HG03097 (cell line): ENCODE measurements around the gene TMEM186.
"Not testable (repeated sequence)": the region's sequence is repeated elsewhere in the genome, so short reads cannot be mapped to it uniquely, and the experiment has no call there.

ENCODE experiments used
- ATAC-seq: cut with Tn5 transposase; IDR thresholded peaks from one replicate; pipeline ENCODE4 v1.9.1; 2021; ENCODE audit not compliant: unreplicated experiment, low FRiP score

The TMEM186 gene

GRCh38 chr16:8777217-8777616 lies 20.2 kb downstream of the TMEM186 start:
- ATAC-seq: no peak

DNA sequence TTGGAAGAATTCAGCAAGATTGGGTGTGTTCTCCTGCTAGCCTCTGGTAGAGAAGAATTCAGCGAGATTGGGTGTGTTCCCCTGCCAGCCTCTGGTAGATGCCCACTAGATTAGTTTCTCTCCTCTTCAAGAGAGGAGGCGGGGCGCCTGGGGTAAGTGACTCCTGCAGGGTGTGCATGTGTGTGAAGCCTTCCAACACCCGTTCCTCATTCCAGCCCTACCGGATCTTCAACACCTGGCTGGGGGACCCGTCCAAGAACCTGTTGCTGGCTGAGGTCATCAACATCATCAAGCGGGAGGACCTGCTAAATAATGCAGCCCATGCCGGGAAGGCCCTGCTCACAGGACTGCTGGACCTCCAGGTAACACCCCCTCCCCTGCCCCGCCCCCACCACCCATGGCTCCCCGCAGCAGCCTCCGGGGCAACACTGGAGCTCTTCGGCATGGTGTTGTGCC lies 21.3 kb downstream of the TMEM186 start:
- no peak for ATAC-seq

- ATAC-seq: no peak
These were observed 22.1 kb downstream of the TMEM186 start for GRCh38 chr16:8775359-8775758.

- ATAC-seq: no peak
These were observed 23.2 kb downstream of the TMEM186 start for GRCh38 chr16:8774208-8774607.

GRCh38 chr16:8773537-8773936 lies 23.9 kb downstream of the TMEM186 start:
- no peak for ATAC-seq

- ATAC-seq: no peak
These were observed 28.7 kb downstream of the TMEM186 start for GRCh38 chr16:8768692-8769091.

DNA sequence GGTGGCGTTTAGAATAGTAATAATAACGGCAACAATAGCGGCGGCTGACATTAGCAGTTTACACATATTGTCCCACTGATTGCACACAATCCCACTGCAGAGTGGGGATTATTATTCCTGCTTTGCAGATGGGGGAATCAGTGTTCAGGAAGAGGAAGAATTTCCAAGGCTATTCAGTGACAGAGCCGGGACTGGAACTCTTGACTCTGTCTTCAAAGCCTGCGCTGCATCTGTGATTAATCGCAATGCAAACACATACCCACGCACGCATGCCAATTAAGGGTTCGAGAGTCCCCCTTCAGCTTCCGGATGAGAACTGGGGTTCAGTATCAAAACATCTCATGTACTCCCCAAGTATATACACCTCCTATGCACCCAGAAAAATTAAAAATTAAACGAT lies 29.2 kb downstream of the TMEM186 start:
- ATAC-seq: no peak

- no peak for ATAC-seq
These were observed 30.3 kb downstream of the TMEM186 start for GRCh38 chr16:8767176-8767575.

- no peak for ATAC-seq
These were observed 32.8 kb downstream of the TMEM186 start for GRCh38 chr16:8764525-8765250.

GRCh38 chr16:8763899-8764298 lies 33.5 kb downstream of the TMEM186 start:
- ATAC-seq: no peak

DNA sequence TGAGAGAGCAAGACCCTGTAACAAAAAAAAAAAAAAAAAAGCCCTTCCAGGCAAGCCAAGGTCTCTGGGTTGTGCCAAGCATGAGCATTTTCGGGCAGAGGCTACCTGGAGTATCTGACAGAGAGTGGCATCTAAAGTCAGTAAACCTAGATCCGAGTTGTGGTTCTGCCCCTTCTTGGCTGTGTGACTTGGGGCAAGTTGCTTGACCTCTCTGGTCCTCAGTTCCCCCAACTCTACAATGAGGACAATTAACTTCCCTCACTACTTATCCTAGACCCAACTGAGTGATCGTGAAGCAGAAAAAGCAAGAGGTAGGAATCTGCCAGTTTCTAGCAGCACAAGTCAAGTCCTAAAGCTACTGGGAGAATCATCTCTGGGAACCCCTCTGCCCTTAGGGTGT lies 34.4 kb downstream of the TMEM186 start:
- ATAC-seq: no peak

- no peak for ATAC-seq
These were observed 35.2 kb downstream of the TMEM186 start for GRCh38 chr16:8762254-8762653.

- no peak for ATAC-seq
These were observed 36.4 kb downstream of the TMEM186 start for GRCh38 chr16:8761078-8761477.

- ATAC-seq: no peak
These were observed 37.4 kb downstream of the TMEM186 start for GRCh38 chr16:8760021-8760420.

DNA sequence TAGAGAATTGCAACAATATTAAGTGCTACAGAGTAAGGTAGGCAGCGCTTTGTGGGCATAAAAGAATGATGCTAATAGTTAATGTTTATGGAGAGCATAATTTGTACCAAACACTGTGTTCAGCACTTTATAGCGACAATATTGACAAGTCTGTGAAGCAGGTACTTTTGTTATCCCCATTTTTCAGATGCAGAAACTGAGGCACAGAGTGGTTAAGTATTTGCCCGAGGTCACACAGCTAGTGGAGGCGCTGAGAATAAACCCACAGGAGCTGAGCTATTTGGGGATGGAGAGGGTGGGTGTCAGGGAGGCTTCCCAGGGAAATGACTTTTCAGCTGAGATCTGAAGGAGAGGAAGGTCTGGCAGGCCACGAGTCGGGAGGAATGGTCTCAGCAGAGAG lies 39.4 kb downstream of the TMEM186 start:
- ATAC-seq: no peak

DNA sequence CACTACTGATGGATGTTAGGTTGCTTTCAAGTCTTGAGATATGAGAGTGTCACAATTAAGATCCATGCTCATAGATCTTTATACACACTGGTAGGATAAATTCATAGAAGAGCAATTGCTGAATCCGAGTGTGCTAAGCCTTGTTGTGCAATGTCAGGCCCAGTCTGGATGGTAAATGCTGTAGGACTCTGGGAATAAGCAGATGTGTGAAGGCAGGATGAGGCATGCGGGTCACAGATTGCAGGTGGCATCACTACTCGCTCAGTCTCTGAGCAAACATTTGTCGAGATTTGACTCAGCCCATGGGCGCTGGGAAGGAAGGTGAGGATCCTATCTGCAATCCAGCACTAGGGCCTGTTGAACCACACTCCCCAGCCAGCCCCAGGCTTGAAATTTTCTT lies 40.7 kb downstream of the TMEM186 start:
- no peak for ATAC-seq

GRCh38 chr16:8753416-8754054 lies 43.9 kb downstream of the TMEM186 start:
- no peak for ATAC-seq

GRCh38 chr16:8752706-8753105 lies 44.7 kb downstream of the TMEM186 start:
- no peak for ATAC-seq

DNA sequence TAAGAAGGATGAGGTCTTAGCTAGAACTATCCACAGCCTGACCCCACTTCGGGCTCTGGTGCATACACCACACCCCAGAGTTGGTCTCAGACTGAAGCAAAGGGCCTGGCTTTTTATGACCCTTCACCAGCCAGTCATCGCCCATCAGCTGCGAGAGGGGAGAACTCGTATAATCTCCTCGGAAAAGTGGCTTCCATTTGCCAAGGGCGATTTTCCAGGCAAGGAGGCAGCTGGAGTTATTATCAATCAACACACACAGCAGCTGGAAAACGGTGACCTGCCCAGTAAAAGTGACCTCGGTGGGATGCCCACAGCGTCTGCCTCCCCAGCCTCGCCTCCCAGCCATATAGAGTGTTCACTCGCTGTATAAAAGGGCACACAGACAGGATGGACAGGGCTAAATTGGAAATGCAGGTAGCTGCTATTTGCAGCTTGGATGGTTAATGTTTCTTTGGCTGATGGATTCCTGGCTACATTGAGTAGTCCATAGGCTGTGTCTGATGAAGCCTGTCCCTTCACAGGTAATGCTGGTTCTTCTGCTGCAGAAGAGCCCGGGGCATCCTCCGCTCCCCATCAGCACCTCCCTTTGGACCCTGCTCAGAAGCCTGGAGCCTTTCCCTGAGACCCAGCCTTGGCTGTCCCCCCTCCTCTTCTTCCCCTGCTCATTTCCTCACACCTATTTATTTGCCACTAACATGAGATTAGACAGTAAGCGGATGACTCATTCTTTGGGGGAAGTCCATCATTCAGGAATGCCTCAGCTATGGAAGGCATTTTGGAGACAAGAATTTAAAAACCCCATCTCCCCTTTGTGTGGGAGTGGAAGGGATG lies 45.7 kb downstream of the TMEM186 start:
- ATAC-seq: no peak

- ATAC-seq: not testable (repeated sequence)
These were observed 48.5 kb downstream of the TMEM186 start for GRCh38 chr16:8748944-8749343.
